NCI-H2107 treated with DMSO at 0.1 percent for 48 hours (cell line): ENCODE measurements around the gene MUTYH.
A peak's percentile ranks its signal among the peaks of the same experiment; 100 is the strongest.
"Not testable (repeated sequence)": the region's sequence is repeated elsewhere in the genome, so short reads cannot be mapped to it uniquely, and the experiment has no call there.

Experiments
- DNase-seq: peaks from one replicate; lab custom pipeline; 2025; ENCODE audit not compliant: unreplicated experiment; lab: John Stamatoyannopoulos, UW

MUTYH gene

GRCh38 chr1:45325851-45326506 is 14.3 kb downstream of the MUTYH start:
- DNase-seq: no peak

- DNase-seq: no peak
Measured at GRCh38 chr1:45322486-45323040, 17.7 kb downstream of the MUTYH start.

- no peak for DNase-seq
Measured at GRCh38 chr1:45321444-45321843, 18.8 kb downstream of the MUTYH start.

- DNase-seq: no peak
Measured at GRCh38 chr1:45319761-45320160, 20.5 kb downstream of the MUTYH start.

DNA sequence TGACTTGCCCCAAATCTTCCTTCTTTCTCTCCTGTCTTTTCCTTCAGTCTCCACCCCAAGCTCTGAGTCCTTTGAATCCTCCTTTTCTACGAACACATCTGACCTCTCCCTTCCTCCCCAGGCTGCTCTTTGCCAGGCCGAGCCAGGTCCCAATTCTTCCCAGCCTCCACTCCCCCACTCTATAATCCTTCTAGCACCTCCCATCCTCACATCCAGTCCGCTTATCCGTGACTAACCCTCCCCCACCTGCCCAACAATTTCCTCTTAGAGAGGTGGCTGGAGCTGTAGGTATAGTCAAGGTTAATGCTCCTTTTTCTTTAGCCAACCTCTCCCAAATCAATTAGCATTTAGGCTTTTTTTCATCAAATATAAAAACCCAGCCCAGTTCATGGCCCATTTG is 23.1 kb downstream of the MUTYH start:
- no peak for DNase-seq

- no peak for DNase-seq
Measured at GRCh38 chr1:45314266-45314665, 26.0 kb downstream of the MUTYH start.

DNA sequence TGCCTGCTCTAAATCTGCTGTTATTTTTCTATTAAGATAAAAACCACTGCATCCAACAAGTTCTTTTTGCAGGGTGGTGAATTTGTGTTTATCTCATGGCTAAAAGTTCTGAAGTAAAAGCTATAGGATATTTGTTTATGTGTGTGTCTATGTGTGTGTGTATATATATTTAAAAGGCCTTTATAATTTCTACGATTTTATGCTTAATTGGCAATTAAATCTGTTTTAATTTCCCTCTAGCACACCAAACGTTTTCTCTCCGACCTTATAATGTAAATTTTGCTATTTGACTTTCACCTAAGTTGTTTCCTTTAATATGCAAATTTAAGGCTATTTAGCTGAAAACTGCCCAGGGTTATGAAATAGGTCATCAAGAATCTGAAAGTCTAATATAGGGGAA is 33.3 kb downstream of the MUTYH start:
- DNase-seq: no peak

DNA sequence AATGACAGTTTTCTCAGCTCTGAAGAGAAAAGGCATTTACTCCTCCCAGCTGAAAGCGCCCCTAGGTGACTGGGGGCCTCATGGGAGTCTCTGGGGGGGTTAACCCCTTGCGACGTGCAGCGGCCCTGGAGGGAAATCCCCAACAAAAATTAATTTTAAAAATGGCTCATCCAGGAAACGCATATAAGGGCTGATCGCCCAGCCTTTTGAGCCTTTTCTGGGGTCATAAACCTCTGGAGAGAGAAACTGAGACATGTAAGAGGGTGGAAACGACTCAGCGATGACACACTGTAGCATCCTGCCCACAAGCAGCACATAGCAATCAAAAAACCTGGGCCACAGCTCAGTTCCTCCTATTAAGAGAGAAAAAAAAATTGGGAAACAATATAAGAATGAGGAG is 33.9 kb downstream of the MUTYH start:
- no peak for DNase-seq

- no peak for DNase-seq
Measured at GRCh38 chr1:45305231-45305630, 35.0 kb downstream of the MUTYH start.

GRCh38 chr1:45304311-45305081 is 35.7 kb downstream of the MUTYH start:
- DNase-seq: peak; percentile 72

DNA sequence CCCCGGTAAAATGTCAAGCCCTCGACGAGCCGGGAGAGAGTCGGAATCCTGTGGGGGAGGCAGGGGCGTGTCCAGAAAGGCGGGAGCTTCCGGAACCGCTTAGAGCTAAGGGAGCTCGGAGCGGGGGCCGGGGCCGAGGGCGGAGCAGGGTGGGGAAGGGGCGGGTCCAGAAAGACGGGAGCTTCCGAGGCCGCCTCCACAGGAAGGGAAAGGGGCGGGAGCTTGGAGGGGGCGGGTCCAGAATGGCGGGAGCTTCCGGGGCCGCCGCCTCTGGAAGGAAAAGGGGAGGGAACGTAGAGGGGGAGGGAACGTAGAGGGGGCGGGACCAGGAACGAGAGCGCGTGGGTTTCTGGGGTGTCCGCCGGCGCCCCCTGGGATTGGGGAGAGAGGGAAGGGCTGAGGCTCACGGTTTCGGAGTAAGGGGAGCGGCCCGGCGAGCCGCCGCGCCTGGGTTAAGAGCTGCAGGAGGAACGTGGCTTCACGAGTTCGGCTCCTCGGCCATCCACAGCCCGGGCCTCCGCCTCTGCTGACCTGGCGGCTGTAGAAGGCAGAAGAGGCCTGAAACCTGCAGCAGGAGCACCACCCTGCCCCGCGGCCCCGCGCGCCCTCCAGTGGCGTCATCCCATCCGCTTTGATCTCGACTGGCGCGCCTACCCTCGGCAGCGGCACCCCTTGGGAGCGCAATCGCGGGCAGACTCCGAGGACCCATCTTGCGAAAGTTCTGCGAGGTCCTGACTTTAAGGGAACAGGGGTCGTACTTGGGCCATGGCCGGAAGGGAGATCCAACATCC is 36.5 kb downstream of the MUTYH start:
- peak; percentile 91 for DNase-seq

DNA sequence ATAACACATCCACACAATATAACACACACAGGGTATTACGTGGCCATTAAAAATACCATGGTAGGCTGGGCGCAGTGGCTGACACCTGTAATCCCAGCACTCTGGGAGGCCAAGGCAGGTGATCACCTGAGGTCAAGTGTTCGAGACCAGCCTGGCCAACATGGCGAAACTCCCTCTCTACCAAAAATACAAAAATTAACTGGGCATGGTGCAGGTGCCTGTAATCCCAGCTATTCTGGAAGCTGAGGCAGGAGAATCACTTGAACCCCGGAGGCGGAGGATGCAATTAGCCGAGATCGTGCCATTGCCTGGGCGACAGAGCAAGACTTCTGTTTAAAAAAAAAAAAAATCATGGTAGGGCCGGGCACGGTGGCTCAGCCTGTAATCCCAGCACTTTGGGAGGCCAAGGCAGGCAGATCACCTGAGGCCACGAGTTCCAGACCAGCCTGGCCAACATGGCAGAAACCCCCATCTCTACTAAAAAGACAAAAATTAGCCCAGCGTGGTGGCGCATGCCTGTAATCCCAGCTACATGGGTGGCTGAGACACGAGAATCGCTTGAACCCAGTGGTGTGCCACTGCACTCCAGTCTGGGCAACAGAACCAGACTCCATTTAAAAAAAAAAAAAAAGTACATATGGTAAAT is 37.6 kb downstream of the MUTYH start:
- no peak for DNase-seq

- no peak for DNase-seq
Measured at GRCh38 chr1:45300669-45300997, 39.6 kb downstream of the MUTYH start.

DNA sequence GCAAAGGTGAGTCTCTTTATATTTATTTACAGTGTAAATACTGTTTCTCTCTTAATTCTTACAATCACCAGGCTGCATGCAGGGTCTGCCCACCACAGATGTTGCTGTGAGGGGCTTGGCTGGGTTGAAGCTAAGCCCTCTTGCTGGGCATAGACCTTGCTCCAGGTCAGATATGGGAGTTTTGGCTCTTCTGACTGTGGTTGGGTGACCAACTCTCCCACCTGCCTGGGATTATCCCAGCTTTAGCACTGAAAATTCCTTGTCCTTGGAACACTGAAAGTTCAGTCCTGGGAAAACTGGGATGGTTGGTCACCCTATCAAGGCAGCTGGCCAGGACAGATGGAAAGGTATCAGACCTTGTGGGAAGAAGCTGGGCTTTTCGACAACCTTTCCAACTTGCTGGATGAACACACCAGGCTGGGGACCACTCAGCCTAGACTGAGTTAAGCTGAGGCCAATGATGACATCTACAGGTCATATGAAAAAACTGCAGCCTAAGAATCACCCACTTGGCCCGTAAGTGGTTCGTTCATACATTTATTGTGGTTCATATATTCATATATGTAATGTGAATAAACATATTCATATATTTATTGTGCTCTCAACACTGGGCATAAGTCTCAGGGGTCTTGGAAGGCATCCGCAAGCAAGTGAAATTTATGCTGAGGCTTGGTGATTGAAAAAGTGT is 40.1 kb downstream of the MUTYH start:
- peak; percentile 90 for DNase-seq

- DNase-seq: no peak
Measured at GRCh38 chr1:45299296-45299695, 40.9 kb downstream of the MUTYH start.

- DNase-seq: no peak
Measured at GRCh38 chr1:45297666-45298356, 42.4 kb downstream of the MUTYH start.

DNA sequence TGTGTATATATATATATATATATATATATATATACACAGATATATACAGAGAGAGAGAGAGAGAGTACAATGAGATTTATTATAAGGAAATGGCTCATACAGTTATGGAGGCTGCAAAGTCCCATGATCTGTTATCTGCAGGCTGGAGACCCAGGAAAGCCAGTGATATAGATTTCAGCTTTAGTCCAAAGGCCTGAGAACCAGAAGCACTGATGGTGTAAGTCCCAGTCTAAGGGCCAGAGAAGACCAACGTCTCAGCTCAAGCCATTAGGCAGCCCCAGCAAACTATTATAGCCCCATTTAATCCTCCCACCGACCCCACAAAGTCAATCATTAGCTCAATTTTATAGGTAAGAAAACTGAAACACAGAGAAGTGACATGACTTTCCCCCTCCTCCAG is 48.5 kb downstream of the MUTYH start:
- no peak for DNase-seq

GRCh38 chr1:45291002-45291401 is 49.2 kb downstream of the MUTYH start:
- not testable (repeated sequence) for DNase-seq

GRCh38 chr1:45286521-45286920 is 53.7 kb downstream of the MUTYH start:
- not testable (repeated sequence) for DNase-seq

DNA sequence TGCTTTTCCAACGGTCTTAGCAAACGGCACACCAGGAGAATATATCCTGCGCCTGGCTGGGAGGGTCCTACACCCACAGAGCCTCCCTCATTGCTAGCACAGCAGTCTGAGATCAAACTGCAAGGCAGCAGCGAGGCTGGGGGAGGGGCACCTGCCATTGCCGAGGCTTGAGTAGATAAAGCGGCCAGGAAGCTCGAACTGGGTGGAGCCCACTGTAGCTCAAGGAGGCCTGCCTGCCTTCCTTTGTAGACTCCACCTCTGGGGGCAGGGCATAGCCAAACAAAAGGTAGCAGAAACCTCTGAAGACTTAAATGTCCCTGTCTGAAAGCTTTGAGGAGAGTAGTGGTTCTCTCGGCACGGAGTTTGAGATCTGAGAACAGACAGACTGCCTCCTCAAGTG is 55.4 kb downstream of the MUTYH start:
- DNase-seq: not testable (repeated sequence)
